Measurements from ENCODE around the gene ZBTB7C. TPM values are rescaled to one million over a fixed set of nuclear protein-coding genes. Genes with fewer than 3 reads are reported as not detected.

ZBTB7C gene
- total RNA-seq, 1 donor from 2014 or later = 2.7 TPM

DNA sequence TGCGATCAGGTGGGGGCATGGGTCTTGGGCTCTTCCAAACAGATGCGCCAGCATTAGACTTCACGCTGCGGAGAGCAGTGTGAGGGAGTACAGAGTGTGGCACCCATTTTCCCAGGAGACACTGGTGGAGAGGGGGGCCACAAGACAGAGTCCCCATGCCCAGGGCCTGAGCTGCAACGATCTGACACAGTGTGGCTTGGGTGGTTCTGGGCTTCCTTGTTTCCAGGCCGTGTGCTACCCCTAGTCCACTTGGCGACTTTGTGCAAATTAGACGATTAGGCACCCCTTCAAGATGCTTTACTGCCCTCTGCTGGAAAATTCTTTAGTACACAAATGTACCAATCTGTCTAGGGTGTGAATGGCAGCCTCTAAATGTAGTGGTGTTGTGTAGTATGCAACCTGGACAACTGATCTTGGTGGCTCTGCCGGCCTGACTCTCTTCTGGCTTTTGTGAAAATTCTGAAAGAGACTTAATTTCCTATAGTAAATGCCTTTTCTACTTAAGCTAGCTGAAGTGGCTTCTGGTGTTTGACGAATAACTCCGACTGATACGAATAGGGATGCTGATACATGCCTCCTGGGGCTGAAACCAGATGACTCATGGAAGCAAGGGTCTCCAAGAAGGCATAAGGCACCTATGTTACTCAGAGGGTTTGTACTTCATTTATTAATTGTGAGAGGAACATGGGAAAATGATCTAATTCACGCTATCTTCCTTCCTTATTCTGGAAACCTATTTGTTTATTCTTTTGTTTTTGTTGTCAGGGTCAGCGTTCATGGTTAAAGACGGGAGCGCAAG, 386.5 kb downstream of the ZBTB7C start:
- H3K9me3 ChIP-seq (replicated peaks) = no peaks in the 10 kb centered on the region
- no peak for DNase-seq
- intact Hi-C loops (cut with micrococcal nuclease) = loop anchor here (5.0 kb wide), 1 partner anchor 250 kb away; no protein-coding TSS in a partner anchor
- TF ChIP-seq, protein P1, sequence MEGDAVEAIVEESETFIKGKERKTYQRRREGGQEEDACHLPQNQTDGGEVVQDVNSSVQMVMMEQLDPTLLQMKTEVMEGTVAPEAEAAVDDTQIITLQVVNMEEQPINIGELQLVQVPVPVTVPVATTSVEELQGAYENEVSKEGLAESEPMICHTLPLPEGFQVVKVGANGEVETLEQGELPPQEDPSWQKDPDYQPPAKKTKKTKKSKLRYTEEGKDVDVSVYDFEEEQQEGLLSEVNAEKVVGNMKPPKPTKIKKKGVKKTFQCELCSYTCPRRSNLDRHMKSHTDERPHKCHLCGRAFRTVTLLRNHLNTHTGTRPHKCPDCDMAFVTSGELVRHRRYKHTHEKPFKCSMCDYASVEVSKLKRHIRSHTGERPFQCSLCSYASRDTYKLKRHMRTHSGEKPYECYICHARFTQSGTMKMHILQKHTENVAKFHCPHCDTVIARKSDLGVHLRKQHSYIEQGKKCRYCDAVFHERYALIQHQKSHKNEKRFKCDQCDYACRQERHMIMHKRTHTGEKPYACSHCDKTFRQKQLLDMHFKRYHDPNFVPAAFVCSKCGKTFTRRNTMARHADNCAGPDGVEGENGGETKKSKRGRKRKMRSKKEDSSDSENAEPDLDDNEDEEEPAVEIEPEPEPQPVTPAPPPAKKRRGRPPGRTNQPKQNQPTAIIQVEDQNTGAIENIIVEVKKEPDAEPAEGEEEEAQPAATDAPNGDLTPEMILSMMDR (IDR thresholded peaks at IDR 0.05; ENCODE audit: borderline replicate concordance) = peak; percentile 71
- peaks cover 18% of the 10 kb centered on the region for H3K27me3 ChIP-seq (ENCODE audit: low read depth)
- H3K4me1 ChIP-seq = peaks cover 26% of the 10 kb centered on the region
- no peaks in the 10 kb centered on the region for H3K36me3 ChIP-seq
- H3K27ac ChIP-seq (replicated peaks) = peak overlapping the region; percentile 50
- H3K4me3 ChIP-seq = no peak overlapping the region

DNA sequence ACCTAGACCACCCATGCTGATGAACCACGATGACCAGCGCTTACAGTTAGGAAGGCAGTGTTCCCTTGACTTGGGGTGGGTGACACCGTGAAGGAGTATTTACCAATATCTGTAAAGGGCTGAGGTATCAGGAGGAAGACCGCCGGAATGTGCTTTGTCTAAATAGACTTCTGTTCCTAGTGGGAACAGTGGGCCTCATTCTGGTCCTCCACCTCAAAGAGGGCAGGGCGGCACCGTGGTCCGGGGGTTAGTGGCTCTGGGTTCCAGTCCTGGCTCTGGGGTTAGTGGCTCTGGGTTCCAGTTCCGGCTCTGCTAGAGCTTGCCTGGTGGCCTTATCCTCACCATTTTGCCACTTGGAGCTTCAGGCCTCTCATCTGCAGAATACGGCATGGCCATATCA, 387.2 kb downstream of the ZBTB7C start:
- no peaks in the 10 kb centered on the region for H3K9me3 ChIP-seq (replicated peaks)
- peaks cover 20% of the 10 kb centered on the region for H3K27me3 ChIP-seq (ENCODE audit: low read depth)
- H3K4me1 ChIP-seq = peaks cover 19% of the 10 kb centered on the region
- H3K27ac ChIP-seq (replicated peaks) = no peak overlapping the region
- intact Hi-C loops (cut with micrococcal nuclease) = loop anchor here (5.0 kb wide), 1 partner anchor 250 kb away; no protein-coding TSS in a partner anchor
- H3K36me3 ChIP-seq = no peaks in the 10 kb centered on the region
- no peak overlapping the region for H3K4me3 ChIP-seq
- TF ChIP-seq, protein P1 (IDR thresholded peaks at IDR 0.05; ENCODE audit: borderline replicate concordance) = no peak
- no peak for DNase-seq

DNA sequence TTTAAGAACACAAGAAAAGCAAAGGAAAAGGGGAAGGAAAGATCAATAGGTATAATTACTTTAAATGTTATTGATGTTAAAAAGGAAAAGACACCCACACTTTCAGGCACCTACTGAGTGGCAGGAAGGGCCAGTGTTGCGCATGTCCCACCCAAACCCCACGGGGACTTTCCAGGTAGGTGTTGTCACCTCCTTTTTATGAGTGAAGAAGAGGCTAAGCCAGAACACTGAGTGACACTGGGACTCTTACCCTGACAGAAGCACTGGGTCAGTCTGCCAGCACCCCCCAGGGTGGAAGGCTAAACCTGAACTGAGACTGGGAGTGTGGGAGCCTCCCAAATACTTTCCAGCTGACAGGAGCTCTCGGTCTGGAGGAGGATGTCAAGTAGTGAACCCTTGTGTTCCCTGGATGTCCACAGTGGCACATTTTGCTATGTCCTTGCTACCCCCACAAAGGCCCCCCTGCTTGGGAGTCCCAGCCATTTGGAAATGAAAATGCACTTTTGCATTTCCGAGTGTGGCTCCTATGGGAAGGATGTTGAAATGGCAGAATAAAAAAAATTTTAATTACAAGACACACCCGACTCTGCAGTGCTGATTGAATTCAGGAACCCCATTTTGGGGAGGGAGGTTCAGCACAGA, 387.8 kb downstream of the ZBTB7C start:
- Histone ChIP-seq H3K4me1 (peaks cover 18% of the 10 kb centered on the region), H3K27ac (replicated peaks) (no peak overlapping the region), H3K27me3 (ENCODE audit: low read depth) (peaks cover 25% of the 10 kb centered on the region), H3K36me3 (no peaks in the 10 kb centered on the region), H3K4me3 (no peak overlapping the region), H3K9me3 (replicated peaks) (no peaks in the 10 kb centered on the region)
- TF ChIP-seq, protein P1 (IDR thresholded peaks at IDR 0.05; ENCODE audit: borderline replicate concordance) = no peak
- intact Hi-C loops (cut with micrococcal nuclease) = loop anchor here (5.0 kb wide), 1 partner anchor 249 kb away; no protein-coding TSS in a partner anchor
- no peak for DNase-seq

DNA sequence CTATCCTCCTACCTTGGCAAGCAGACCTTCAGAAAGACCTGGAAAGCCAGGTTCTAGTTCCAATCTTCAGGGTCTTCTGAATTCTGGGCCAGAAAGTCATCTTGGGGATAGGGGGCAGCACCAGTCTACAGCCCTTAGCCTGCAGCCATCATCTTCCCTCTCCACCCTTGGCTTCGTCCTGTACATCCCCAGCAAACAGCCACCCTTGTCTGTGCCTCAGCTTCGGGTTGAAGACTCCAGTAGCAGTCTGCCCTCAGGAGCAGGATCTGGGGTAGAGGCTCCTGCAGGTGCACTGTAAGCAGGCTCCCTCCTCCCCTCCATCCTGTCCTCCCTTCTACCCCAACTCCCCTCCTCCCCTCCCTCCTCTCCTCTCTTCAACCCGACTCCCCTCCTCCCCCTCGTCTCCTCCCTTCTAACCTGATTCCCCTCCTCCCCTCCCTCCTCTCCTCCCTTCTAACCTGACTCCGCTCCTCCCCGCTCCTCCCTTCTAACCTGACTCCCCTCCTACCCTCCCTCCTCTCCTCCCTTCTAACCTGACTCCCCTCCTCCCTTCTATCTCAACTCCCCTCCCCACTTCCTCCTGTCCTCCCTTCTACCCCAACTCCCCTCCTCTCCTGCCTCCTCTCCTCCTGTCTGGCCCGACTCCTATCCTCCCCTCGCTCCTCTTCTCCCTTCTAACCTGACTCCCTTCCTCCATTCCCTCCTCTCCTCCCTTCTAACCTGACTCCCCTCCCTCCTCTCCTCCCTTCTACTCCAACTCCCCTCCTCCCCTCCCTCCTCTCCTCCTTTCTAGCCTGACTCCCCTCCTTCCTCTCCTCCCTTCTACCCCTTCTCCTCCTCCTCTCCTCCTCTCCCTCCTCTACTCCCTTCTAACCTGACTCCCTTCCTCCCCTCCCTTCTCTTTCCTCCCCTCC, 388.6 kb downstream of the ZBTB7C start:
- DNase-seq = no peak
- Histone ChIP-seq H3K4me3 (no peak overlapping the region), H3K27me3 (ENCODE audit: low read depth) (peaks cover 25% of the 10 kb centered on the region), H3K27ac (replicated peaks) (no peak overlapping the region), H3K4me1 (peaks cover 18% of the 10 kb centered on the region), H3K36me3 (no peaks in the 10 kb centered on the region), H3K9me3 (replicated peaks) (no peaks in the 10 kb centered on the region)
- intact Hi-C loops (cut with micrococcal nuclease) = loop anchor here (5.0 kb wide), 1 partner anchor 248 kb away; no protein-coding TSS in a partner anchor
- TF ChIP-seq, protein P1 (IDR thresholded peaks at IDR 0.05; ENCODE audit: borderline replicate concordance) = no peak

Measured in left ventricle myocardium inferior (tissue), 1 donor.